HPDE6-E6E7 (cell line): ENCODE measurements around the gene SEZ6L.
A peak's percentile ranks its signal among the peaks of the same experiment; 100 is the strongest.

ENCODE experiments used
- DNase-seq: peaks from one replicate; pipeline ENCODE4 v3.0.0; 2011; ENCODE audit warnings: missing footprints; ENCODE audit errors: extremely low spot score

SEZ6L gene

DNA sequence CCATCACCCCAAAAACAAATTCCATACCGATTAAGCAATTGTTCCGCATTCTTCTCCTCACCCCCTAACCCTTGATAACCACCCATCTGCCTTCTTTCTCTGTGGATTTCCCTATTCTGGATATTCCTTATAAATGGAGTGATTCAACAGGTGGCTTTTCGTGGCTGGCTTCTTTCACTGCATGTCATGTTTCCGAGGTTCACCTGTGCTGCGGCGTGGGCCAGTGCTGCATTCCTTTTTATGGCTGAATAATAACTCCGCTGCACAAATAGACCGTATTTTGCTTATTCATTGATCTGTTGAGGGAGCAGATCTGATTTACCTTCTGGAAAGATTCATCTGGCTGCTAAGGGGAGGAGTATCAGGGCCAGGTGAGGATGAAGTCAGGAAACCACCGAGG lies 165.0 kb downstream of the SEZ6L start:
- DNase-seq = no peak

DNA sequence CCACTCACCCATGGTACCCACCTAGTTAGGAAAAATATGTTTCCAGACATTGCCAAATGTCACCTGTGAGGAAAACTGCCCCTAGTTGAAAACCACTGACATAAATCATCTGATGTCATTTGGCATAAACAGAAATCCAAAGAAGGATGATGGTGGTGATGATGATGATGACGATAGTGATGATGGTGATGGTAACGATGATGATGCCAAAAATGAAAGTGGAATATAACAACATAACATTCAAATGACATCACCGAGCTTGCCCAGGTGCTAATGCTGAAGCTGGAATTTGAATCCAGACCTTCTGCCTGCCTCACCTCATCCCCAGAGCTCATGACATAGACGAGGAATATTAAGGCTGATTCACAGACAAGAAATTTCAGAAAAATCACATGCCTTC lies 167.5 kb downstream of the SEZ6L start:
- no peak for DNase-seq

DNA sequence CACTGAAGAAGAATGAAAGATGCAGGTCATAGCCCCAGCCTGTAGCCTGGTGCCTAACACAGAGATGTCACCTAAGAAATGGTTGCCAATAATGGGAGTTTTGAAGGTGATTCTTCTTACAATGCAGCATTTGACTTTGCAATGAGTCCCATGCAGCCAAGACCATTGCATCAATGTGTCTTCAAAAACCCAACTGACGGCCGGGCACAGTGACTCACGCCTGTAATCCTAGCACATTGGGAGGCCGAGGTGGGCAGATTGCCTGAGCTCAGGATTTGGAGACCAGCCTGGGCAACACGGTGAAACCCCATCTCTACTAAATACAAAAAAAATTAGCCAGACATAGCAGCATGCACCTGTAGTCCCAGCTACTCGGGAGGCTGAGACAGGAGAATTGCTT lies 170.5 kb downstream of the SEZ6L start:
- DNase-seq = no peak

DNA sequence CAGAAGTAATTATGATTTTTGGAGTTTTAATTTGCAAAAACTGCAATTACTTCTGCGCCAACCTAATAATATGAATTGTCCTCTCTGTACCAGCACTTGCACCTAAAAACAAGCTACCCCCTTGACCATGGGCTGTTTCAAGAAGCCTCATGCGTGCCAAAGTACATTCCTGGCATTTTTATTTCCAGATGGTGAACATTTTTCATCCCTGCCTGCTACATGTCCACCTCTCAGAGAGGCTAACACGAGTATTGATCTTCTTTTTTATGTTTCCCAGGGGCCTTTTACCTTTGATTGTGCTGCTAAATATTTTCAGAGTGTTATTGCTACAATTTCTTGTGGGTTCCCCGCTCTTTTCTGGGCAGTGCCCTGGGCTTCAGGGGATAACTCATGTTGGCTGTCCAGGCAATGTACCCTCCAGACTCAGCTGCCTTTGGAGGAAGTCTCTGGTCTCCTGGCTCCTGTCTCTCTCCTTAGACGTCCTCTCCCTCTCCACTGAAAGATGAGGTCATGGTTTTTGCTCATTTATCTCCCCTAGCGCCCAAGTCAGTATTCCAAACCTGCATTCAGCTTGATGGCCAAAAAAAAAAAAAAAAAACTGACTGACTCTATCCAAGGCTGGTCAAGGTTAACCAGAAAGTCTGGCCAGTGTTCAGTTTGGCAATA lies 173.6 kb downstream of the SEZ6L start:
- DNase-seq = no peak

DNA sequence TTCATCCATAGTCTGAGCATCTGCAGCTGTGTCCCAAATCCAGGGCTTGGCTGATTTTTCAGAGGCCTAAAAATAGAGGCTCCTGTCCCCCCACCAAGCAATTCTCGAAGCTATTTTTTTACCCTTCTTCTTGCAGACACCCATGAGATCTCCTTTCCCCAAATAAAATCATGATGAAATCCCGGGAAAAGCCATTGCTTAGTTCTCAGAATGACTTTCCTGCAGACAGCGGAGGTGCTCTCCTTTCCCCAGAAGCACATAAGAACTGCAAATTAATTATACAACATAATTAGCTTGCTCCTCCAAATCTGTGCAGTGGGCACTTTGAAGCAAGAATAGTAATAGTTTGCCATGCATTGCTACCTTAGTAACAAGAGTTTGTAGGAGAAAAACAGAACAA lies 176.2 kb downstream of the SEZ6L start:
- DNase-seq = no peak

DNA sequence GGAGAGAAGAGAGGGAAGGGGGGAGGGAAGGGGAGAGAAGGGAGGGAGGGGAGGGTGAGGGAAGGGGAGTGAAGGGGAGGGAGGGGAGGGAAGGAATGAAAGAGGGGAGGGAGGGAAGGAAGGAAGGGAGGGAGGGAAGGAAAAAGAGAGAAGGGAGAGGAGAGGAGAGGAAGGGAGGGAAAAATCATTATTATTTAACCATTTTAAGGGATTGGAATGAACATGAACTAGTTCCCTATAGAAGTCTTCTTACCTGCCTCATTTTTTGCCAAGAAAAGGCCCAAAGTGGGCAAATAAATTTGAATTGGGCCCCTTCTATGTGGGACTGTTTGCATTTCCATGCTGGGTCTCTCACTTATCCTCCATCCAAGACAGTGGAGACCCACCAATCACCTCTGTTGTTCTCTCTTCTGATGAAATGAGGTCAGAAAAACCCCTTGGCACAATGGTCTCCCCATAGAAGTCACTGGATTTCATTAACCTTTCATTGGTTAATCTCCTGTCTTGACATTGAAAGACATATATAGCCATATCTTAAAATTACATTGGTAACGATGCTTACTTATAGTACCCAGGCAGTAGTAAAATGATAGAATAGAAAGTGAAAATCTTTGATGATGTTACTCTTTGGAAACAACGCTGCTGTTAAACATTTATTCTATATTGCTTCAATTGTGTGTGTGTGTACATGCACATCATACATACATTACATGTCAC lies 179.7 kb downstream of the SEZ6L start:
- DNase-seq = no peak

DNA sequence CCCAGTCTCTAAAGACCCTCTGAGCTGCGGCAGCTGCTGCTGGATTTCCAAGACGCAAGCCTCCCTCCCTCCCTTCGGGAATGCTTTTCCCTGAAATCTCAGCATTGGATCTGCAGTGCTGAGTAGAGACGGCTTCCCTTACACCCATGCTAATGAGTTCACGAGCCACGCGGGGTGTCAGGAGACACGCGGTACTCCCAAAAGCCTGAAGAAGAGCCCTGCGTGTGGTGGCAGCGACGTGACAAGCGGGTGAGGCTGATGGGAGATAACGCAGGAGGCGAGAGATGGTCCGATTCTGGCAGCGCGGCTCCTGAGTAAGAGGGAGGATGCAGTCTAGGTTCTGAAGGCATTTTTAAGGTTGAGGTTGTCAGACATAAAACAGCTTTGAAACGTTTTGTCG lies 185.4 kb downstream of the SEZ6L start:
- no peak for DNase-seq

DNA sequence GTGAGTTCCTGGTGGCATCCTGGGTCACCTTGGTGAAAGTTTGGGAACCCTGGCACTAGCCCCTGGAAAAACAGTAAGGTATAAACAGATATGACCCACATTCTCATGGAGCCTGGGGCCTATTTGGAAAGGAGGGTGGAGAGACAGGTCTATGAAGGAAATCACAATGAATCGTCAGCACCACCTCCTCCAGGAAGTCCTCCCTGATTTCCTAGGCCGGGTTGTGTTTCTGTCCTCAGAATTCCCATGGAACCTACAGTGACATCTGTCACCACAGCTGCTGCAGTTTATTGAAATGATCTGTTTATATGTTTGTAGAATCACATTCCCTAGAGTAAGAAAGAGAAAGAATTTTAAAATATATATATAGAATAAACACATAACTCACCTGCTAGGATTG lies 188.0 kb downstream of the SEZ6L start:
- no peak for DNase-seq

DNA sequence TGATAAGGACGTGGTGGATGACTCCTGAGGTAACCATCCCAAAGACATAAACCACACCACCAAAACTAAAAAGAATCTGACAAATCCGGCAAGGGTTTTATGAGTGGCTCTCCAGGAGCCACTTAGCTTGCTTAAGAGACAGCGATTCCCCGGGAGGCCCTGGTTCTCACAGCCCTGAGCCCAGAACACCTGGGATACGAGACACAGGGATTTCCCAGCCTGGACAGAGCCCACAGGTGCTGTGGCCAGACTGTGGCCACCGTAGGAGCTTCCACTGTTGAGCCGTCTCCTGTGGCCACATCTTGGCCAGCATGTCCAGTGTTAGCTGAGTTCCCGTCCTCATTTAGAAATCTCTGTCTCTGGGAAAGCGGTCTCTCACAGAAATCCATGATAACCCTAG lies 188.6 kb downstream of the SEZ6L start:
- DNase-seq = no peak

DNA sequence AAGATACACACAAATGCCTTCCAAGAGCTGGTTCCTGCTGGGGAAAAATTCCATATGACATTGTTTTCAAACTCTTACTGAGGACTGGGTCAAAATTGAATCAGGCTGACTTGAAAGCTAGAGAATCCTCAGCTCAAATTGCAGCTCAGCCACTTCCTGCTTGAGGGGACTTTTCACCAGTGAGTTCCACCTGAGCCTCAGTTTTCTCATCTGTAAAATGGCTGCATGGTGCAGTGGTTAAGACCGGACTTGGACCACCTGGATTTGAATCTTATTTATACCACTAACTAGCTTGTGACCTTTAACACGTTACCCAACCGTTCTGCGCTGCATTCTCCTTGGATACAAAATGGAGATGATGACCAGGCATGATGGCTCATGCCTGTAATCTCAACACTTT lies 189.9 kb downstream of the SEZ6L start:
- DNase-seq = no peak

DNA sequence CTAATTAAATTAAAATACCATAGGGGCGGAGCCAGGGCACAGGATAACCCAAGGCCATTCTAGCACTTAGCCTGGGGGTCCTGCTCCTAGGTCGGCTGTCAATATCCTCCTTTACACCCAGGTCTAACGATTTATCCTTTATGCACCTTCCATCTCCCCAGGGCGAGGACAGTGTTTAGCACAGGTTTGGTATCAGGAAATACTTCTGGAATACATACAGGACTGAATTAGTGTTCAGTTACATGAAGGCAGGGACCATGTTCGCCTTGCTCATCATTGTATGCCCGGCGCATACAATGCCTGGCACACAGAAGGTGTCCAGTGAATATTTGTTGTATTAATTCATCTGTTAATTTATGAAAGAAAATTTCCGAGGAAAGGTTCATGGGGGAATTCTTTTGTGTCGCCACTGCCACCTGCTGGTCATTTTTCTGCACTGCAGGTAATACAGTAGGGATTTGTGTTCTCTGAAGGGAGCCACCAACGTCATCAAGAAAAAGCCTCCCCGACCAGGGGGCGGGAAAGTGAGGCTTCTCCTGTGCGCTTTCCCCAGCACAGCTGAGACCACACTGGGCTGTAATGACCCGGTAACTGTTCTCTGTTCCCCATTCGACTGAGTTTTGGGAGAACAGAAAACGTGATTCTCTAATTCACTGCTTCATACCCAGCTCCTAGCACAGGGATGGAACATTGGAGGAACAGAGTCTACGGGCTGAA lies 191.1 kb downstream of the SEZ6L start:
- DNase-seq = peak; percentile 49

DNA sequence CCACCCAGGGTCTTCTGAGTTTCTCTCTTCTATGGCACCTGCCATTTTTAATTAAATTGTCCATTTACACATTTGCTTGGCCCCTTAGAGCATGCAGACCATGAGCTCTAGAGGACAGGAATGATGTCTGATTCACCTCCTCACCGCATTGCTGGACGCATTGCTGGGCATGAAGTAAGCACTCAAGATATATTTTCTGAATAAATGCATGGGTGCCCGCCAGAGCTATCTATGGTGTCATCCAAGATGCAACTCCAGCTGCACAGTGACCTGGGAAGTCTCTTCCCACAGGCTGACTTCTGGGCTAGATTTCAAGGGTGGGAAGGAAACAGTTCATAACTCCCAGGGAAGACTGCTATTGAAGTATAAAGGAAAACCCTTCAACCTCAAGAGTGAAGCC lies 193.2 kb downstream of the SEZ6L start:
- DNase-seq = no peak

DNA sequence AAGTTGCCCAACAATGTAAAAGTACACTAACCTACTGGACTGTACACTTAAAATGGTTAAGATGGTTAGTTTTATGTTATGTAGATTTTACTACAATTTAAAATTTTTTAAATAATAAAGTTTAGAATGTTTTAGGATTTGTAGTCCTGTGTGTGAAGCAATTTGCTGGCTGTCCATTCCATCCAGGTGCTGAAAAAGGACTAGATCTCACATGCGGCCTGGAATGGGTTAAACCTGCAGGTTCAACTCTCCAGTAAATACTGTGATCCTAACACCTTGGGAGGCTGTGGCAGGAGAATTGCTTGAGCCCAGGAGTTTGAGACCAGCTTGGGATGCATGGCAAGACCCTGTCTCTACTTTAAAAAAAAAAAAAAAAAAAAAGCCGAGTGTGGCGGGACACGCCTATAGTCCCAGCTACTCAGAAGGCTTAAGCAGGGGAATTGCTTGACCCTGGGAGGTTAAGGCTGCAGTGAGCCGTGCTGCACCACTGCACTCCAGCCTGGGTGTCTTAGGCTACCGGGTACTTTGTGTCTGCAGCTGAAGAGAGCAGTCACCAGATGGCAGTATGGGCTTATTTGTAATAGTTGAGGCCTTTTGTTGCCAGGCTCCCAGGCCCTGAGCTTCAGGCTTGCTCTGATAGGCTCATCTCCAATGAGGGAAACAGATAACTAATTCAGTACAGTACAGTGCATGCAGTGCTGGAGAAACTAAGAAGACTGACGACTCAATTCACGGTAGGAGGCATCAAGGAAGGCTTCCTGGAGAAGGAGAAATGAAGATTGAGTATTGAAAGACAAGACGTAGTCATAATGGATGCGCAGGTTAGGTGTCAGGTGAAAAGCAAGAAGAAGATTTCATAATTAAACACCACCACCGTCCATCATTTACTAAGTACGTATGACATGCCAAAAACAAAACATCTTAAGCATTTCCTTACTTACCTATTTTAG lies 195.1 kb downstream of the SEZ6L start:
- DNase-seq = peak; percentile 50

DNA sequence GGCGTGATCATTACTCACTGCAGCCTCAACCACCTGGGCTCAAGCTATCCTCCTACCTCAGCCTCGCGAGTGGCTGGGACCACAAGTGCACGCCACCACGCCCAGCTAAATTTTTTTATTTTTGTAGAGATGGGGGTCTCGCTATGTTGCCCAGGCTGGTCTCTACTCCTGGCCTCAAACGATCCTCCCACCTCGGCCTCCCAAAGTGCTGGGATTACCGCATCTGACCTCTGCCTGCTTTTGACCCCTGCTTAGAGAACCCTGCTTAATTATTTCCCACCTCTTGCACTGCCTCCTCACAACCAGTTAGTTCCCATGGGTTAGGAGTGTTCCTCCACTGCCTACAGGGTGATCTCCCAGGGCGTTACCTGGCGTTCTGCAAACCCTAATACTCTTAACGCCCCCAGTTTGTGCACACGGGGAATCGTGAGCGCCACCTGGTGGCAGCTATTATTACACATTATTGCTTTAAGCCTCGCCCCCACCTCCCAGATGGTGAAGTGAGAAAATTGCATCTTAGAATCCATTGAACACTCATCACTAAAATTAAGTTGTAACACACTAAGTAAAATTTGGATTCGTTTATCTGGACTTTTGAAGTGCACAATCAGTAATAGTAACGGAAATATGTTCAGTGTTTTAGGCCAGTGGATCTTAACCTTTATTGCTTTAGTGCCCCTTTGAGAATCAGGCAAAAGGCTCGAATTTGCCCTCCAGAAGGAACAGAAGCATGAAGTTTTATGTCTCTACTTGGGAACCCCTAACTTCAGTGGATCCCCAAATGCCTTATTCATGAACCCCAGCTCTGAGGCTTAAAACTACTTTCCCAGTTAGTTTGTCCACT lies 198.4 kb downstream of the SEZ6L start:
- DNase-seq = peak; percentile 37

DNA sequence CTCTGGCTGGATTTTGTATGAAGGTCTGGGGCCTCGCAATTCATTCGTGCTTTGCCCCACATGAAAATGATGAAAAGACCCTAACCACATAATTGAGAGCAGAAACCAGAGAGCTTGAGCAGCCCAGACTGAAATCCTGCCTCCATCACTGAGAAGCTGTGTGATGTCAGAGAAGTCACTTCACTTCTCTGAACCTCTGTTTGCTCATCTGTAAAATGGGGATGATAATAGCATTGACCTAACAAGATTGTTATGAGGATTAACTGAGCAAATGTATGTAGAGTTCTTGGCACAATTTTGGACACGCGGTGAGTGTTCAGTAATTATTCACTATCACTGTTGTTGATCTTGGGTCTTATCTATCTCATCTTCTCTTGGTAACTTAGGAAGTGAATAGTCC lies 203.6 kb downstream of the SEZ6L start:
- DNase-seq = no peak

DNA sequence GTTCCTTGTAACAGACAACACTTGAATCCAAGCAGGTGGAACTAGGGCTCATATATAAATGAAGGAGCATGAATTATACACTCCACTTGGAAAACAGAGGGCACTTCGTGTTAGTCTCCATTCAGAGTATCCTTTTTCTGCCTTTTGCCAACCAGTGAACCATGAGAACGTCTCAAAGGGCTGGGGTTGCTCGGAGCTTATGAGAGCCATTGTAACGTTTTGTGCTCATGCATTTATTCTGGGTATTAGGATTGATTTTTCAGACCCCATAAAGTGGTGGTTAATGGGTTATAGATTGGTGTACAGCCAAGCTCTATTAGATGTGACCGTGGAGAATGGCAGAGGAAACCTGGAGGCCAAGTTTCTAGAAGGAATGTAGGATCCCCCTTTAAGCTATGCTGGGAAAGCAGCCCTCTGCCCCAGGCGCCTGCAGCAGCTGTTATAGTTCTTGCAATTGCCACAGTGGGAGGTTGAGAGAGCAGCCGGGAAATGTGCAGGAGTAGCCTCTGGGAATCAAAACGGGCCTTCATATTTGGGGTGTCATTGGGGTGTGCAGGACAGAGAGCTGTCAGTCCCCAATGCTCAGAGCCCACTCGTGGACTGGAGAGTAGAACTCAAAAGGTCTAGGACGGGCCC lies 205.2 kb downstream of the SEZ6L start:
- DNase-seq = no peak

DNA sequence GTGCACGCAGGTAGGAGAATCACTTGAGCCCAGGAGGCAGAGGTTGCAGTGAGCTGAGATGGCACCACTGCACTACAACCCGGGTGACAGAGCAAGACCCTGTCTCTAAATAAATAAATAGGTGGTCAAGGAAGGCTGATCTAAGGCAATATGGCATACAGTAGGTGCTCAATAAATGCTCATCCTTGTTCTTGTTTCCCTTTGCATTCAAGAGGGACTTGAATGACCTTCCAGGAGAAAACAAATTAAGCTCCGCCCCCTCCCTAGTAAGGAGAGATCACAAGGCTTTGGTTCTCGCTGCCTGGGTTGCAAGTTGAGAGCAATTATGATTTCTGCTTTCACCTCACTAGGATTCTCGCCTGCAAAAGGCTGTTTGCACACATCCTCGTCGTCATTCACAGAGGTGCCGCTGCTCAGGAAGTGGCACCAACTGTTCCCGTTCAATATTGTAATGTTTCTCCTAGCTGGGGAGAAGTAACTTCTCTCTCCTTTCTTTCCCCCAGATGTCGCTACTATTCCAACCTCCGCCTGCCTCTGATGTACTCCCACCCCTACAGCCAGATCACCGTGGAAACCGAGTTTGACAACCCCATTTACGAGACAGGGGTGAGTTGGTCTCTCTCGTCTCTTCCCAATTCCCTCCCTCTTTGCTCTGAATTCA lies 208.0 kb downstream of the SEZ6L start:
- no peak for DNase-seq

DNA sequence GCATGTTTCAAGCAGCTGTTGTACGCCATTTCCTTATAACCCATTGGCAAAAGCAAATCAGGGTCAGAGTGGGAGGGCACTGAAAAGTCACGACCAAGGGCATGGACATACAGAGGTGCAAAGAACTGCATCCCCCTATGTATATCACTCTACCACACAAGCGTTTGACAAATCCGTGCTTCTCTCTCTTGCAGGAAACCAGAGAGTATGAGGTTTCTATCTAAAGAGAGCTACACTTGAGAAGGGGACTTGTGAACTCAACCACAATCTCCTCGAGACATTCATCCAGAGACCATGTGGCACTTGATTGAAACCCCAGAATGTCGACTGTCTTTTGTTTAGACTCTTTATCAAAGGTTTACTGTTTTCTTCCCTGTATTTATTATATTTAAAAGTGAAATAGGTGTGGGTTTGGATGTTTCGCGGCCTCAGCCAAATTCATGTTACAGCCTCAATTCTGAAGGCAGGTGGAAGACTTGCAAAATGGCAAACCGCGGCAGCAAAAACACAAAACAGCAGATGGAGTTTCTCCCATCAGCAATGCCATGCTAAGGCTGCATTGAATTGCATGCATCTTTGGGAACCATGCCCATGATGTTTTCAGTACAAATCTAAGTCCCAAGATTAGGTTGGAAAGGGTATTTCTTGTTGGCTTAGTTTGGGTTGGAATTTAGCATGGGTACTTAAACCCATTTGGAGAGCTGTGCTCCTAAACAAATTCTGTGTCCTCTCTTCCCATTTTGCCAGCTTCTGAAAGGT lies 211.0 kb downstream of the SEZ6L start:
- DNase-seq = no peak

DNA sequence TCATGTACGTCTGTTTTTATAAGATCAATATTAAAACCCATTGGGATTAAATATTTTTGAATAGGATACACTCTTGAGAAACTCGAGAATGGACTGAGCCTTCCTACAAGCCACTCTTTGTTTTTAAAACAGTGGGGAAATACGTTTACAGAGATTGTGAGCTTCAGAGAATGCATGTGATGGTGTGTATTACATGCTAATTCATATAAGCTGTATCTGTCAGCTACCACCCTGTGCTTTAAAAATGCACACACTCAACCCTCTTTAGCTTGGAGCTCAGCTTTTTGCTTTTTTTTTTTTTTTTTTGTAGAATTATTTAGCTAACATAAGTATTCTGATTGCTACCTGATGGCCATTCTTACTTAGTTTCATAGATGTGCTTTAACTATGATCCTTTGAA lies 213.5 kb downstream of the SEZ6L start:
- DNase-seq = no peak
